ENCODE data around the gene GDPGP1.
"Not testable (repeated sequence)": the region's sequence is repeated elsewhere in the genome, so short reads cannot be mapped to it uniquely, and the experiment has no call there.

GDPGP1 gene

DNA sequence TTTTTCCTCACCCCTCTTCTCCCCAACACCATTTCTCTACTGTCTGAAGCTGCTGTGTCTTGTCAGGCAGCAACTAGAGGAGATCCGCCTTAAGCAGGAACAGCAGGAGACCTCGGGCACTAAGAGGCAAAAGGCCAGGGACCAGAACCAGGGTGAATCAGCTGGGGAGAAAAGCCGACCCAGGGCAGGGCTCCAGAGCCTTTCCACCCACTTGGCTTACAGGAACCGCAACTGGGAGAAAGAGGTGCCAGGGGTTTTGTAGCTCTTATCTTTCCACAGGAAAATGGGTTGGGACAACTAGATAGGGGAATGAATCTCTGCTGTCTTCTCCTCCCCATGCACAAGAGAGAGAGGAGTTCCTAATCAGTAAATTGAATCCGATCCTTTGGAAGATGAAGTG, 28.4 kb downstream of the GDPGP1 start:
- TF ChIP-seq JUND (IDR thresholded peaks at IDR 0.05; ENCODE audit: low read depth): no peak
- DNase-seq (ENCODE audit: low read depth in 1 of 2, low spot score in 1 of 2): no peak
- in situ Hi-C loops (cut with HindIII; ENCODE audit: low pct_unique_long_range_greater_than_20kb, low sequenced_read_pairs): no loop called here

DNA sequence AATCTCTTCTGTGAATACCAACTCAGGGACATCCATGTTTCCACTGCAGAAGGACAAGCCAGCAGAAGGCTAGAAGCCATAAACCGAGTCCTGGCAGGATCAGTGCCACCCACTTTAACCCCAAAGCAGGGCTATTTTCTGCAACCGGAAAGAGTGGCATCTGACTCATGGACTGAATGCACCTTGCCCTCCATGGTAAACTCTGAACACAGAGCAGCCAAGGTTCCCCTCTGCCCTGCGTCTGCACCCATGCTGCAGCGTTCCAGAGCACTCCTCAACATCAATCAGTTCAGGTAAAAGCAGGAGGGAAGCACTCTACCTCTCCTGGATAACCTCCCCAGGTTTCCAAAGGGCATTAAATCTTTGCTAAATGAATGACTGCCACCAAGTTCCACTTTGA, 30.7 kb downstream of the GDPGP1 start:
- no peak for TF ChIP-seq JUND (IDR thresholded peaks at IDR 0.05; ENCODE audit: low read depth)
- in situ Hi-C loops (cut with HindIII; ENCODE audit: low pct_unique_long_range_greater_than_20kb, low sequenced_read_pairs): no loop called here
- DNase-seq (ENCODE audit: low read depth in 1 of 2, low spot score in 1 of 2): no peak

DNA sequence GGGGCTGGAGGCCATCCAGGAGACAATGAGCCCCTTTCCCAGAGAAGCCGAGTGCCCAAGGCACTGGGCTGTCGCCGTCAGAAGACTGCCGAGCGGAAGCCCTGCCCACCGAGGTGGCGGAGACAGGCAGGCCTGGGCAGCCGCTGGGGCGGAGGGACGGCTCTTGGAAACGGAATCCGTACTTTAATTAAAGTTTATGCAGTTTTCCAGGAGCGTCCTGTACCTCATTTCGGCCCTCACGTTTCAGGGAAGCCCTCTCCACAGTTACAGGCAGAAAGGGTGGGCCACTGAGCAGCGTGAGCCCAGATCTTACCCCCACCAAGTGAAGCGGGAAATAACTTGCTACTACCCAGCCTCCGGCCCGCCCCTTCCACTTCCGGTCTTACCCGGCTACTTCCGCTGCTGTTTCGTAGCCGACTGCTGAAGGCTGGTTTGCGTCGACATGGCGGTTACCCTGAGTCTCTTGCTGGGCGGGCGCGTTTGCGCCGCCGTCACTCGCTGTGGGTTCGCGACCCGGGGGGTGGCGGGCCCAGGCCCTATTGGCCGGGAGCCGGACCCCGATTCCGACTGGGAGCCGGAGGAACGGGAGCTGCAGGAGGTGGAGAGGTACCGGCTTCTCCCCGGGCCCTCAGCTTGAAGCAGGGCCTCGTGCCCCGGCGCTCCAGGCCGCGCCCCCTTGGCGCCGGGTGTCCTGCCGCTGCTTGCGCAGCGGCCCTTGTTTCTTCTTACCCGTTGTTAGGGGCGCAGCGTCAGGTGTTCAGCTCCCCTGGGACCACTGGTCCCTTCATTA, 31.5 kb downstream of the GDPGP1 start, which contains the start of gene NGRN:
Gene NGRN (plus strand): TSS at position 402 of the 790 bp plus-strand sequence. CDS start 41 bp downstream, at position 443.
- in situ Hi-C loops (cut with HindIII; ENCODE audit: low pct_unique_long_range_greater_than_20kb, low sequenced_read_pairs): no loop called here
- peak; percentile 75 to 90 for DNase-seq (ENCODE audit: low read depth in 1 of 2, low spot score in 1 of 2)
- TF ChIP-seq JUND (IDR thresholded peaks at IDR 0.05; ENCODE audit: low read depth): no peak

DNA sequence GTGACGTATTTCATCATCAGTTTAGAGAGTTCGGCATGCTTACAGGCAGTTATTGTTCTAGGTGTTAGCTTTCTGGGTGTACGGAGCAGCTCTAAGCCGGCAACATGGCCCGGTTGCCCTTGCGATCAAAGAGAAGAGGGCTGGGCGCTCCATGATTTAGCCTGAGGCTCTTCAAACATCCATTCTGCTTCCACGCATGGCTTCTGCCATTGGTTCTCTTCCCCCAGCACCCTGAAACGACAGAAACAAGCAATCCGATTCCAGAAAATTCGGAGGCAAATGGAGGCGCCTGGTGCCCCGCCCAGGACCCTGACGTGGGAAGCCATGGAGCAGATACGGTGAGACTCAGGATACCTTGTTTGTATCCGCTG, 32.0 kb downstream of the GDPGP1 start:
- in situ Hi-C loops (cut with HindIII; ENCODE audit: low pct_unique_long_range_greater_than_20kb, low sequenced_read_pairs): no loop called here
- TF ChIP-seq JUND (IDR thresholded peaks at IDR 0.05; ENCODE audit: low read depth): no peak
- peak in 1 of 2 experiments; percentile 47 for DNase-seq (ENCODE audit: low read depth in 1 of 2, low spot score in 1 of 2)

DNA sequence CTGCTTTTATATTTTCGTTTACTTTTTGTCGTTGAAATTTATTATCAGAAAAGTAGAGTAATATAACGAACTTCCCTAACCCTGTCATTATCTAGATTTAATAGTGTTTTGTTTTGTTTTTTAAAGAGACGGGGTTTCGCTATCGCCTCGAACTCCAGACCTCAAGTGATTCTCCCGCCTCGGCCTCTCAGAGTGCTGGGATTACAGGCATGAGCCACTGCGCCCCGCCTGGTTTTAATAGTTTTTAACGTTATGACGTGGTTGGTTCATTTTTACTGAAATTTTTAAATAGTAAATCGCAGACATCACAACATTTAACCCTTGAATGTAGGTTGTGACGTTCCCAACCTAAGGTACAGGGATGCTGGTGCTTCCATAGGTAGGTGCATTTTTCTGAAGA, 32.5 kb downstream of the GDPGP1 start:
- in situ Hi-C loops (cut with HindIII; ENCODE audit: low pct_unique_long_range_greater_than_20kb, low sequenced_read_pairs): no loop called here
- DNase-seq (ENCODE audit: low read depth in 1 of 2, low spot score in 1 of 2): no peak
- TF ChIP-seq JUND (IDR thresholded peaks at IDR 0.05; ENCODE audit: low read depth): no peak

DNA sequence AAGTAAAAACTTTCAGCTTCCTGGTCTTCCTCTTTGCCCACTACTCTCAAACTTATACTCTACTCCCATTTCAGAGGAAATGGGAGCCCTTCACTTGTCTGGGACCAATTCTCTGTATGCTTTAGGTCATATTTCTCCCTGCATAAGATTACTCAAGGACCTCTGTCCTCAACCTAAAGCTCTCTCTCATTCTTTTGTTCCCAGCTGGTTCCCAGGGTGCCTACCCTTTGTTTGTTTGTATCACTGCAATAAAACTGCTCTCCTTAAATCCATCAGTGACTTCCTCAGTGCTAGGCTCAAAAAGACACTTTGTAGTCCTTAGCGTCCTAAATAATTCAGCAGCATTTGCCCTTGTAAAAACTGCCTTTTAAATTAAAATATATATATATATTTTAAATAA, 34.4 kb downstream of the GDPGP1 start:
- in situ Hi-C loops (cut with HindIII; ENCODE audit: low pct_unique_long_range_greater_than_20kb, low sequenced_read_pairs): no loop called here
- no peak for DNase-seq (ENCODE audit: low read depth in 1 of 2, low spot score in 1 of 2)
- no peak for TF ChIP-seq JUND (IDR thresholded peaks at IDR 0.05; ENCODE audit: low read depth)

DNA sequence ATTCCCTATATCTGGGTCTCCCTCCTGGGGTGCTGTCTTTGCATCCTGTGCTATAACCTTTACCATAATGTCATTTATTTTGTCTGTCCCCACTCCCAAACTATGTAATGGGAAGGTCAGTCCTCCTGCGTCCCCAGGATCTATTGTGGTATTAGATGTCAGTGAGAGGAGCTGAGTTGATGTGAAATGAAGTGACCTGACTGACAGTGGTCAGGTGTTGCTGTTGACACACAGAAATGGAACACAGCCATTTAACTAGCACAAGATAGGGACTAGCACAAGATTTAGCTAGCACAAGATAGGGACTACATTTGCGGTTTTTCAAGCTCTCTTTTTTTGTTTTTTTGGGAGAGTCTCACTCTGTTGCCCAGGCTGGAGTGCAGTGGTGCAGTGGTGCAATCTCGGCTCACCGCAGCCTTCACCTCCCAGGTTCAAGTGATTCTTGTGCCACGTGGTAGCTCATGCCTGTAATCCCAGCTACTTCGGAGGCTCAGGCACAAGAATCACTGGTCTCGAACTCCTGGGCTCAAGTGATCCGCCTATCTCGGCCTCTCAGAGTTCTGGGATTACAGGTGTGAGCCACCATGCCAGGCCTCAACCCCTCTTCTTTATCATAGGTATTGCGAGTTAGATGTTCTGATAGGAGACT, 36.6 kb downstream of the GDPGP1 start:
- TF ChIP-seq JUND (IDR thresholded peaks at IDR 0.05; ENCODE audit: low read depth): no peak
- in situ Hi-C loops (cut with HindIII; ENCODE audit: low pct_unique_long_range_greater_than_20kb, low sequenced_read_pairs): no loop called here
- DNase-seq (ENCODE audit: low read depth in 1 of 2, low spot score in 1 of 2): no peak

DNA sequence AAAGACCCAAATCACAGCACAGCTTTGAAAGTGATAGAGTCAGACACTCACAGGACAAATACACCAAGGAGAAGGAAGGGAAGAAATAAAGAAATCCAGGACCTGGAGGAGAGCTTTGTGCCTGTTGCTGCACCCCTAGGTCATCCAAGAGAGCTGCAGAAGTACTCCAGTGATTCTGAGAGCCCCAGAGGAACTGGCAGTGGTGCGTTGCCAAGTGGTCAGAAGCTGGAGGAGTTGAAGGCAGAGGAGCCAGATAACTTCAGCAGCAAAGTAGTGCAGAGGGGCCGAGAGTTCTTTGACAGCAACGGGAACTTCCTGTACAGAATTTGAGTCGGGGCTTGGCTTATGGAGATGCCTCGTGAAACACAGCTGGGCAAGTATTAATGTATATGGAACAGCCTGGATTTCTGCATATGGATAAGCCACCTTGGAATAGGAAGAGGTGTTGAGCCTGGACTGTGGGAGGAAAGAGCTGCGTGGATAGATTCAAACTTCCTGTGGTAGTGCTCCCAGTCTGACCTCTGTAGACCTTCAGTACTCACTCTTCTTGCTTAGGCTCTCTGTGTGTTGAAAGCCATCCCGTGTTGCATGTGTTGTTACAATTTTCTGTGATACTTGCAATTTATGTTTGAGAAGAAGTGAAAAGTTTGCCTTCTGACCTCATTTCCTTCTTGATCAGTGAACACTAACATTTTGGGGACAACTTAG, 37.6 kb downstream of the GDPGP1 start:
- DNase-seq (ENCODE audit: low read depth in 1 of 2, low spot score in 1 of 2): no peak
- in situ Hi-C loops (cut with HindIII; ENCODE audit: low pct_unique_long_range_greater_than_20kb, low sequenced_read_pairs): no loop called here
- TF ChIP-seq JUND (IDR thresholded peaks at IDR 0.05; ENCODE audit: low read depth): no peak

DNA sequence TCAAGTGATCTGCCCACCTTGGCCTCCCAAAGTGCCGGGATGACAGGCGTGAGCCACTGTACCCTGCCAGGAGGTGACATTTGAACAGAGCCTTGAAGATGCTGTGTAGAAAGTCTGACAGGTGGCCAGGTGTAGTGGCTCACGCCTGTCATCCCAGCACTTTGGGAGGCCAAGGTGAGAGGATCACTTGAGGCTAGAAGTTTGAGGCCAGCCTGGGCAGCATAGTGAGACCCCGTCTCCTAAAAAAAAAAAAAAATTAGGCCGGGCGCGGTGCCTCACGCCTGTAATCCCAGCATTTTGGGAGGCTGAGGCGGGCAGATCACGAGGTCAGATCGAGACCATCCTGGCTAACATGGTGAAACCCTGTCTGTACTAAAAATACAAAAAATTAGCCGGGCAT, 44.5 kb downstream of the GDPGP1 start:
- DNase-seq (ENCODE audit: low read depth in 1 of 2, low spot score in 1 of 2); in situ Hi-C loops (cut with HindIII; ENCODE audit: low pct_unique_long_range_greater_than_20kb, low sequenced_read_pairs): not testable (repeated sequence)

DNA sequence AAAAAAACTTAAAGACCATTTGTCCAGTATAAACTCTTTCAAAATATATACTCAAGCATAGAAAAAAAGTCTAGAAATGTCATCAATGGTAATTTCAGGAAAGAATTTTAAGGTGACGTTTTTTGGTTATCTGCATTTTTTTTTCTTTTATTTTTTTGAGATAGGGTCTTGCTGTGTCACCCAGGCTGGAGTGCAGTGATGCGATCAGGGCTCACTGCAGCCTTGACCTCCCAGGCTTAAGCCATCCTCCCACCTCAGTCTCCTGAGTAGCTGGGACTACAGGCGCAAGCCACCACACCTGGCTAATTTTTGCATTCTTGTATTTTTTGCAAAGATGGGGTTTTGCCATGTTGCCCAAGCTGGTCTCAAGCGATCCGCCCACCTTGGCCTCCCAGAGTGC, 46.7 kb downstream of the GDPGP1 start:
- in situ Hi-C loops (cut with HindIII; ENCODE audit: low pct_unique_long_range_greater_than_20kb, low sequenced_read_pairs); DNase-seq (ENCODE audit: low read depth in 1 of 2, low spot score in 1 of 2): not testable (repeated sequence)

DNA sequence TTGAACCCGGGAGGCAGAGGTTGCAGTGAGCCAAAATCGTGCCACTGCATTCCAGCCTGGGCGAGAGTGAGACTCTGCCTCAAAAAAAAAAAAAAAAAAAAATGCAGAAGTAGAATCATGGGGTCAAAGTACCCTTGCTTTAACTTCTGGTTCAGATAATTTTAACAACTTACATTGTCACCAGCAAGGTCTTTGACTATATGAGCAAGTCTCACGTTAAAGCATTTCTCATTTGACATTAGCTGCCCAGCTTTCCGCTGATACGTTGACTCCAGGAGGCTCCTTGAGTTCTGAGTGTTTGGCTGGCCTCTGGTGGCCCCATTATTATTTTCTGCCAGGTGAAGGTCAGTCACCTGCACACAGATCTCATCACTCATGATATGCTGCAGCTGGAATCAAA, 47.6 kb downstream of the GDPGP1 start:
- in situ Hi-C loops (cut with HindIII; ENCODE audit: low pct_unique_long_range_greater_than_20kb, low sequenced_read_pairs); DNase-seq (ENCODE audit: low read depth in 1 of 2, low spot score in 1 of 2): not testable (repeated sequence)

DNA sequence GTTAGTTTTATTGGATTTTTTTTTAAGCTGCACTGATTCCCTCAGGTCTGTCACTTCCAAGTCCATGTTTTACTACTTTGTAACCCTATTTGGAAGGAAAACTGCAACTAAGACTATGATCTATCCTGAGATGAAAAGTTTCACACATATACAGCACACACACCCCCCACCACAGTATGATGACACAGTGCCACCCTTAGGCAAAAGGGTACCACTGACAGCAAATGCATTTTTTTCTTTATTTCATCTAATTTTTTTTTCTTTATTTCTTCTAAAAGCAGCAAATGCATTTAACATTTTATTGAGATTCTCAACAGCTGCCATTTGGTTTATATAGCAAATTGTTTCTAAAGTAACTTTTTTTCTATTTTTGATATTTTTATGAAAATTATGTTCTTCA, 52.7 kb downstream of the GDPGP1 start:
- in situ Hi-C loops (cut with HindIII; ENCODE audit: low pct_unique_long_range_greater_than_20kb, low sequenced_read_pairs): no loop called here
- no peak for TF ChIP-seq JUND (IDR thresholded peaks at IDR 0.05; ENCODE audit: low read depth)
- DNase-seq (ENCODE audit: low read depth in 1 of 2, low spot score in 1 of 2): peak in 1 of 2 experiments; percentile 60

DNA sequence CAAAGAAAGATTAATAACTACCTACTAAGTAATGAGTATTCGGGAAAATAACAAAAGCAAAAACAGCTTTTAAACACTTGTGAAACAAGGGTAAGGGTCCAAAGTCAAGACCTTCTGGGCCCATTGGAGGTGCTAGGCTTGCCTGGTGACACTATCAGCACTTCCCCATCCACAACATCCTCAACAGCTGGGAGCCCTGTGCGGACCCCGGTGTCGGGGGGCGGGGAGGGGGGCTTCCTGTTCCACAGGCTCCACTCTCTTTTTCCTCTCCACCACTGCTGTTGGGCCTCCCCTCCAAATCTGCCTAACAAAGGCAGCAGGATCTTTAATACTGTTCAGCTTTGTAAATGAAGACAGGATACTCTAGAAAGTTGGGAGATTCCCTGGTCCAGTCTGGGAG, 53.1 kb downstream of the GDPGP1 start:
- in situ Hi-C loops (cut with HindIII; ENCODE audit: low pct_unique_long_range_greater_than_20kb, low sequenced_read_pairs): no loop called here
- no peak for DNase-seq (ENCODE audit: low read depth in 1 of 2, low spot score in 1 of 2)
- no peak for TF ChIP-seq JUND (IDR thresholded peaks at IDR 0.05; ENCODE audit: low read depth)

All from T47D (cell line).